ENCODE results near the gene WDR53.

WDR53 gene

GRCh38 chr3:196504556-196504955, 63.8 kb downstream of the WDR53 start:
- TF ChIP-seq EP300 (IDR thresholded peaks at IDR 0.05; ENCODE audit: borderline replicate concordance) (no peak), NFIC (IDR thresholded peaks at IDR 0.05) (no peak), CREB1 (IDR thresholded peaks at IDR 0.05; ENCODE audit: low read depth) (no peak)
